Body of pancreas (tissue), 4 donors: ENCODE results near the gene ACTG1. TPM values are rescaled to one million over a fixed set of nuclear protein-coding genes. Genes with fewer than 3 reads are reported as not detected.
A peak's percentile ranks its signal among the peaks of the same experiment; 100 is the strongest.

Source experiments
- ATAC-seq: fragments of 150-250 bp; one replicate; pipeline ENCODE4 v1.9.1; 2016
- DNase-seq, 4 donors: peaks; one replicate each; pipeline ENCODE4 v3.0.0-alpha.2; 2019
- H3K27ac ChIP-seq, 4 donors: fragments of 200-600 bp; sonication (generic); 1 replicate in 3 of 4; 2 replicates in 1 of 4; pipeline versions ENCODE4 v1.5.1 to v1.6.1; 2016 to 2019; ENCODE audit warnings: mild to moderate bottlenecking in 1 of 4, mixed read lengths in 1 of 4, moderate library complexity in 1 of 4
- H3K27me3 ChIP-seq, 2 donors: fragments of 200-600 bp; sonication (generic); one replicate each; pipeline ENCODE4 v1.6.0; 2016; ENCODE audit warnings: mild to moderate bottlenecking in 1 of 2
- H3K36me3 ChIP-seq, 2 donors: fragments of 200-600 bp; sonication (generic); replicated peaks in 1 of 2; 2 replicates each; pipeline ENCODE4 v1.5.1; 2016; ENCODE audit warnings: low read depth in 2 of 2; ENCODE audit not compliant: insufficient read depth in 1 of 2
- H3K4me1 ChIP-seq: fragments of 200-600 bp; sonication (generic); one replicate; pipeline ENCODE4 v1.6.0; 2016
- H3K4me3 ChIP-seq, 2 donors: fragments of 200-600 bp; sonication (generic); 1 replicate in 1 of 2; 2 replicates in 1 of 2; pipeline ENCODE4 v1.5.1; 2016 to 2019
- H3K9me3 ChIP-seq, 3 donors: fragments of 200-600 bp; sonication (generic); 1 replicate in 2 of 3; 2 replicates in 1 of 3; pipeline ENCODE4 v1.5.1; 2016
- CTCF ChIP-seq, 7 experiments: fragments of 450-650 bp in 4 of 7; fragments of 200-600 bp in 3 of 7; sonication (generic) in 3 of 7; IDR thresholded peaks; one replicate each; pipeline ENCODE4 v1.5.1; 2016 to 2019; ENCODE audit warnings: antibody characterized with exemption in 7 of 7
- POLR2A ChIP-seq, 3 donors: fragments of 450-650 bp; IDR thresholded peaks; one replicate each; pipeline ENCODE4 v1.6.1; 2016; ENCODE audit warnings: antibody characterized with exemption in 3 of 3, mild to moderate bottlenecking in 2 of 3
- WGBS, 2 donors: methylation state at CpG; one replicate each; pipeline ENCODE4 v1.1.5; 2017; 5-methylcytosine and 5-hydroxymethylcytosine counted together
- intact Hi-C: fragments of 100-400 bp; cut with DNase I; formaldehyde crosslinking; loops from one replicate; pipeline ENCODE4 v1.15.1; 2023
- total RNA-seq, 2 donors: library from RNA; depleted of rRNA; stranded (reverse); fragments of >200 nt; gene quantifications; one replicate each; pipeline ENCODE4 v1.1.0, GENCODE V29; 2016

ACTG1 gene
- total RNA-seq, 2 donors from 2014 or later = 1,634 to 1,790 TPM

- WGBS, 2 donors = 23 to 27% methylated on average over 12 of the region's 12 CpGs
- peak overlapping the region in 3 of 4 donors; percentile 44 to 100 (median 99) for H3K27ac ChIP-seq
- DNase-seq (peak in 2 of 4 donors; percentile 36 to 50), ATAC-seq (no peak)
- H3K27me3 ChIP-seq = no peaks in the 10 kb centered on the region
- intact Hi-C loops = no loop called here
- H3K9me3 ChIP-seq = no peaks in the 10 kb centered on the region
- H3K36me3 ChIP-seq = peaks cover 0 to 9% of the 10 kb centered on the region in 2 donors
- H3K4me3 ChIP-seq = peak overlapping the region; percentile 4 to 90
- TF ChIP-seq POLR2A (IDR thresholded peaks at IDR 0.05) (peak in 2 of 3 donors; percentile 26 to 30), CTCF (IDR thresholded peaks at IDR 0.05) (peak in 1 of 7 experiments; percentile 13)
- peaks cover 32% of the 10 kb centered on the region for H3K4me1 ChIP-seq
These were observed 3.2 kb downstream of the ACTG1 start for GRCh38 chr17:81509207-81509971.

- TF ChIP-seq CTCF (IDR thresholded peaks at IDR 0.05) = no peak
- TF ChIP-seq POLR2A (IDR thresholded peaks at IDR 0.05) = peak in 1 of 3 donors; percentile 24
- intact Hi-C loops = no loop called here
- no peak overlapping the region for H3K4me3 ChIP-seq
- peaks cover 26% of the 10 kb centered on the region for H3K4me1 ChIP-seq
- DNase-seq (peak in 1 of 4 donors; percentile 38), ATAC-seq (no peak)
- 60 to 61% methylated on average over 10 of the region's 10 CpGs for WGBS, 2 donors
- peaks cover 0 to 9% of the 10 kb centered on the region in 2 donors for H3K36me3 ChIP-seq
- H3K27ac ChIP-seq = peak overlapping the region in 3 of 4 donors; percentile 44 to 100 (median 99)
- no peaks in the 10 kb centered on the region for H3K9me3 ChIP-seq
- no peaks in the 10 kb centered on the region for H3K27me3 ChIP-seq
These were observed 3.9 kb downstream of the ACTG1 start for GRCh38 chr17:81508639-81509206.

GRCh38 chr17:81503619-81504018 lies 9.0 kb downstream of the ACTG1 start:
- Histone ChIP-seq H3K4me1 (peaks cover 3% of the 10 kb centered on the region), H3K27ac (no peak overlapping the region), H3K9me3 (no peaks in the 10 kb centered on the region), H3K36me3 (no peaks in the 10 kb centered on the region), H3K27me3 (no peaks in the 10 kb centered on the region), H3K4me3 (no peak overlapping the region)
- intact Hi-C loops = no loop called here
- DNase-seq = no peak
- TF ChIP-seq POLR2A (IDR thresholded peaks at IDR 0.05) (no peak), CTCF (IDR thresholded peaks at IDR 0.05) (no peak)
- ATAC-seq = no peak

- Histone ChIP-seq H3K4me1 (no peaks in the 10 kb centered on the region), H3K36me3 (no peaks in the 10 kb centered on the region), H3K9me3 (no peaks in the 10 kb centered on the region), H3K4me3 (no peak overlapping the region), H3K27ac (no peak overlapping the region), H3K27me3 (no peaks in the 10 kb centered on the region)
- TF ChIP-seq POLR2A (IDR thresholded peaks at IDR 0.05) = no peak
- no peak for TF ChIP-seq CTCF (IDR thresholded peaks at IDR 0.05)
- DNase-seq = no peak
- intact Hi-C loops = no loop called here
- WGBS, 2 donors = 76 to 79% methylated on average over 8 to 12 of the region's 12 CpGs
- ATAC-seq = no peak
These were observed 10.1 kb downstream of the ACTG1 start for GRCh38 chr17:81502471-81503017.
